Tibial artery (tissue), 4 donors: Measurements from ENCODE around the gene MAGI3.

Experiments used
- DNase-seq, 2 donors: peaks; one replicate each; pipeline ENCODE4 v3.0.0-alpha.2; 2019
- H3K27ac ChIP-seq, 2 donors: fragments of 200-600 bp; sonication (generic) in 1 of 2; 1 replicate in 1 of 2; 2 replicates in 1 of 2; pipeline ENCODE4 v1.5.1; 2018 to 2019; ENCODE audit warnings: mild to moderate bottlenecking in 1 of 2
- H3K27me3 ChIP-seq, 2 donors: fragments of 200-600 bp; sonication (generic) in 1 of 2; one replicate each; pipeline versions ENCODE4 v1.5.1 to v1.6.0; 2016 to 2019
- H3K36me3 ChIP-seq, 3 donors: fragments of 200-600 bp; sonication (generic) in 2 of 3; one replicate each; pipeline ENCODE4 v1.5.1; 2016 to 2019; ENCODE audit warnings: mild to moderate bottlenecking in 2 of 3
- H3K4me1 ChIP-seq, 4 donors: fragments of 200-600 bp; sonication (generic) in 2 of 4; 1 replicate in 3 of 4; 2 replicates in 1 of 4; pipeline ENCODE4 v1.5.1; 2016 to 2019
- H3K4me3 ChIP-seq, 2 donors: fragments of 200-600 bp; sonication (generic) in 1 of 2; 1 replicate in 1 of 2; 2 replicates in 1 of 2; pipeline ENCODE4 v1.5.1; 2018 to 2019; ENCODE audit warnings: mild to moderate bottlenecking in 2 of 2
- H3K9me3 ChIP-seq, 3 donors: fragments of 200-600 bp; sonication (generic) in 1 of 3; one replicate each; pipeline ENCODE4 v1.5.1; 2016 to 2019
- intact Hi-C: fragments of 100-400 bp; cut with DNase I; formaldehyde crosslinking; loops from one replicate; pipeline ENCODE4 v1.15.0; 2023; ENCODE audit warnings: low total_unique reads
- TF ChIP-seq, protein P1 (sequence below), 2 experiments: fragments of 200-600 bp in 1 of 2; fragments of 450-650 bp in 1 of 2; IDR thresholded peaks; one replicate each; pipeline ENCODE4 v1.5.1; 2017 to 2019; ENCODE audit warnings: antibody characterized with exemption in 2 of 2, mild to moderate bottlenecking in 1 of 2, moderate library complexity in 1 of 2

MAGI3 gene

DNA sequence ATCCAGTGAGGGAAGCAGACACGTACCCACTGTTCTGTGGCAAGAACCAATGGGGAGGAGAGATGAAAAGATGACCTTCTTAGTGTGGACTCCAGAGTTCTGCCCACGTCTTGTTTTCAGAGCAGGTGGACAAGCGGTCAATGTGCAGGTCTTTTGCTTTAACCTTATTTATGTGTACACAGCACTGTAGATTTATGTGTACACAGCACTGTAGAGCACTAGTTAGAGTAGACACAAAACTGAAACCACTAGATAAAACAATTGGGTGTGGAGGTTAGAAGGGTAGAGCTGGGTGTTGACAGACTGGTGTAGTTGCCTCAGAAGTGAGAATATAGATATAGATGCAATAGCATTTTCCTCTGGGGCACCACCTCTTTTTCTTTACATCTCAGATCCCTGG is 150.0 kb downstream of the MAGI3 start:
- H3K36me3 ChIP-seq, result no peaks in the 10 kb centered on the region
- TF ChIP-seq, protein P1, sequence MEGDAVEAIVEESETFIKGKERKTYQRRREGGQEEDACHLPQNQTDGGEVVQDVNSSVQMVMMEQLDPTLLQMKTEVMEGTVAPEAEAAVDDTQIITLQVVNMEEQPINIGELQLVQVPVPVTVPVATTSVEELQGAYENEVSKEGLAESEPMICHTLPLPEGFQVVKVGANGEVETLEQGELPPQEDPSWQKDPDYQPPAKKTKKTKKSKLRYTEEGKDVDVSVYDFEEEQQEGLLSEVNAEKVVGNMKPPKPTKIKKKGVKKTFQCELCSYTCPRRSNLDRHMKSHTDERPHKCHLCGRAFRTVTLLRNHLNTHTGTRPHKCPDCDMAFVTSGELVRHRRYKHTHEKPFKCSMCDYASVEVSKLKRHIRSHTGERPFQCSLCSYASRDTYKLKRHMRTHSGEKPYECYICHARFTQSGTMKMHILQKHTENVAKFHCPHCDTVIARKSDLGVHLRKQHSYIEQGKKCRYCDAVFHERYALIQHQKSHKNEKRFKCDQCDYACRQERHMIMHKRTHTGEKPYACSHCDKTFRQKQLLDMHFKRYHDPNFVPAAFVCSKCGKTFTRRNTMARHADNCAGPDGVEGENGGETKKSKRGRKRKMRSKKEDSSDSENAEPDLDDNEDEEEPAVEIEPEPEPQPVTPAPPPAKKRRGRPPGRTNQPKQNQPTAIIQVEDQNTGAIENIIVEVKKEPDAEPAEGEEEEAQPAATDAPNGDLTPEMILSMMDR (IDR thresholded peaks at IDR 0.05), result no peak
- H3K4me3 ChIP-seq, result no peak overlapping the region
- no peaks in the 10 kb centered on the region for H3K27me3 ChIP-seq
- no peak for DNase-seq
- intact Hi-C loops, result no loop called here
- H3K27ac ChIP-seq, result no peak overlapping the region
- H3K4me1 ChIP-seq, result peaks cover 0 to 4% (median 0%) of the 10 kb centered on the region in 4 donors
- H3K9me3 ChIP-seq, result no peaks in the 10 kb centered on the region

DNA sequence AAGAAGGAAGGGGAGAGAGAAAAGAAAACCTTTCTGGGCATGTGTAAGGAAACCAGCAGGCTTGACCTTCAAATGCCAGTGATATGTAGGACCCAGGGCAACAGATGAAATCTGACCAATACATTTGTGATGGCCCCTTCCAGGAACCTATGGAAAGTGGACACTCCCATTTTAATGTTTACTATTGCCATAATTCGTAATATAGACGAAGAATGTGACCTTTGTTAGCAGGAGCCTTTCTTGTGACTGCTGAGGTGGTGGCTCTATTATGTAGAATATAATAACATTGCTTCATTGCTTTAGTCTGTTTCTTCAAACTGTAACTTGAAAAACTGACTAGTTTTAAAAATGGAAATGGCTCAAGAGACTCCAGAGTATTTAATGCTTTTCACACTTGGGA is 150.8 kb downstream of the MAGI3 start:
- no peak overlapping the region for H3K4me3 ChIP-seq
- intact Hi-C loops, result no loop called here
- H3K27ac ChIP-seq, result no peak overlapping the region
- TF ChIP-seq, protein P1 (IDR thresholded peaks at IDR 0.05), result no peak
- no peaks in the 10 kb centered on the region for H3K36me3 ChIP-seq
- H3K4me1 ChIP-seq, result peaks cover 0 to 4% (median 0%) of the 10 kb centered on the region in 4 donors
- no peaks in the 10 kb centered on the region for H3K9me3 ChIP-seq
- H3K27me3 ChIP-seq, result no peaks in the 10 kb centered on the region
- DNase-seq, result no peak

DNA sequence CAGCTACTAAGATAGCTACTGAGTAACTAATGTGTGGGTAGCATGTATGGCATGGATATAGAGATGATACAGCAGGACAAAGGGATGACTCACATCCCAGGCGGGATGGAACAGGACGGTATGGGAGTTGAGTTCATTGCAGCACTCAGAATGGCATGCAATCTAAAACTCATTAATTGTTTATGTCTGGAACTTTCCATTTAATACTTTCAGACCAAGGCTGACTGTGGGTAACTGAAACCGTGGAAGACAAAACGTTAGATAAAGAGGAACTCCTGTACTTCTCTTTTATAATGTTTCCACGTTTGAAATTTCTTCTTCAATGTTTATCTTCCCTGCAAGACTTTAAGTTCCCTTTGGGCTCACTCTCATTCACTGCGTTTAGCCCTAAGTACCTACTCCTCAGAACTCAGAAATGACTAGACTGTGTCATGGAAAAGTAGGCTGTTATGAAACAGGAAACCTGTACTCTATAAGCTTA is 151.9 kb downstream of the MAGI3 start:
- H3K4me3 ChIP-seq, result no peak overlapping the region
- no peak overlapping the region for H3K27ac ChIP-seq
- DNase-seq, result no peak
- H3K36me3 ChIP-seq, result no peaks in the 10 kb centered on the region
- H3K4me1 ChIP-seq, result peaks cover 0 to 4% (median 0%) of the 10 kb centered on the region in 4 donors
- TF ChIP-seq, protein P1 (IDR thresholded peaks at IDR 0.05), result no peak
- intact Hi-C loops, result no loop called here
- no peaks in the 10 kb centered on the region for H3K27me3 ChIP-seq
- no peaks in the 10 kb centered on the region for H3K9me3 ChIP-seq

DNA sequence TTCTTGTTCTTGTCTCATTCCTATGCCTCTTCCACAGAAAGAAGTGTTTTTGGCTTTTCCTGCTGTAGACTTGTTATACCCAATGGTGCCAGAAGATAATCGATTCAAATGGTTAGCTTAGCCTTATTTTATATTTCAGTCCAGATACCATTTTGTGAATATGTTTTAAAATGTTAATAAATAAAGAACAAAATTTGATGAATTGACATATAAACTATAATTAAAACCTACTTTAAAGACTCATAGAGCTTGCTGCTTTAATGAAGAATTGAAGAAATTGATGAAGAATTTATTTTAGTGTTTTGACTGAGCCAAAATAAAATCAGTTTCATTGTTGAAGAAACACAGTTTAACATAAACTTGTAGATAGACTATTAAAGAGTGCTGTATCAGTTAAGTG is 152.8 kb downstream of the MAGI3 start:
- intact Hi-C loops, result no loop called here
- TF ChIP-seq, protein P1 (IDR thresholded peaks at IDR 0.05), result no peak
- H3K27ac ChIP-seq, result no peak overlapping the region
- no peaks in the 10 kb centered on the region for H3K36me3 ChIP-seq
- DNase-seq, result no peak
- H3K9me3 ChIP-seq, result no peaks in the 10 kb centered on the region
- H3K4me3 ChIP-seq, result no peak overlapping the region
- peaks cover 0 to 4% (median 0%) of the 10 kb centered on the region in 4 donors for H3K4me1 ChIP-seq
- H3K27me3 ChIP-seq, result no peaks in the 10 kb centered on the region

DNA sequence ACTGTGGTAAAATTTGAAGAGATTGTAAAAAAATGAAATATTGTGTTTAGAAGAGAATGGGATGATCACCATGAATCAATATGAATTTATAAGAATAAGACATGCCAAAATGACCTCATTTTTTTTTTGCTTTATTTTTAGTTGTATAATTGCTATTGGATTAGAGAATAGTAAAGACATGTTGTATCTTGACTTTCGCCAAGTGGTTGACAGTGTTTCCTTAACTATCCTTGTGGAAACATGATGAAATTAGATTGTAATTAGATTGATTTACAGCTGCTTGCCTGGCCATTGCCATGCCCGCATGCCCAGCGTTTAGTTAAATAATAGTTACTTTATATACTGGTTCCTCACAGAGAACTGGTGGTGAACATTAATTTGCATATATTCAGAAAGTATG is 154.9 kb downstream of the MAGI3 start:
- Histone ChIP-seq H3K27ac (no peak overlapping the region), H3K36me3 (peaks cover 0 to 1% (median 0%) of the 10 kb centered on the region in 3 donors), H3K4me3 (no peak overlapping the region), H3K9me3 (no peaks in the 10 kb centered on the region), H3K4me1 (no peaks in the 10 kb centered on the region), H3K27me3 (no peaks in the 10 kb centered on the region)
- intact Hi-C loops, result no loop called here
- TF ChIP-seq, protein P1 (IDR thresholded peaks at IDR 0.05), result no peak
- no peak for DNase-seq

DNA sequence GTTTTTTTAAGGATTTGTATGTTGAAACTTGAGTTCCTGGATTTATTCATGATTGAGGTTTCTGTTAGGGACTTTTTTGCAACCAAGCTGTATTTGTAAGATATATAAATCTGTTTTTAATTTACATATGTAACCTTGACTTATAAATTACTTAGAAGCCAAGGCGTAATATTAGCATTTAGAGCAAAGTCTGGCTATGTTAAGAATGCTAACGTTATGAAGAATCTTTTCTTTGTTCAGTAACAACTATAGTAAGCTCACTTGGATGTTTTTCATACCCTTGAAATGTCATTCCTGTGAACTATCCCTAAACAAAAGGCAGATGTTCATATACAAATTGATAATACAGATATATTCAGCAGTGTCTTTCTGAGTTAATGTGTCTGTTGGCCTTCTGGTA is 155.3 kb downstream of the MAGI3 start:
- H3K9me3 ChIP-seq, result no peaks in the 10 kb centered on the region
- no peaks in the 10 kb centered on the region for H3K27me3 ChIP-seq
- H3K27ac ChIP-seq, result no peak overlapping the region
- no peak for DNase-seq
- H3K4me1 ChIP-seq, result no peaks in the 10 kb centered on the region
- peaks cover 0 to 5% (median under 1%) of the 10 kb centered on the region in 3 donors for H3K36me3 ChIP-seq
- no peak overlapping the region for H3K4me3 ChIP-seq
- TF ChIP-seq, protein P1 (IDR thresholded peaks at IDR 0.05), result no peak
- intact Hi-C loops, result no loop called here
